Gastroesophageal sphincter (tissue), 4 donors: Measurements from ENCODE around the gene MBOAT7. TPM values are rescaled to one million over a fixed set of nuclear protein-coding genes. Genes with fewer than 3 reads are reported as not detected.

ENCODE experiments used
- ATAC-seq: fragments of 150-250 bp; one replicate; pipeline ENCODE4 v1.9.1; 2016; ENCODE audit warnings: mild to moderate bottlenecking, moderate library complexity
- H3K27ac ChIP-seq, 4 donors: fragments of 200-600 bp; sonication (generic) in 3 of 4; 1 replicate in 3 of 4; 2 replicates in 1 of 4; pipeline ENCODE4 v1.5.1; 2016 to 2019
- H3K27me3 ChIP-seq: fragments of 200-600 bp; sonication (generic); one replicate; pipeline ENCODE4 v1.5.1; 2019
- H3K36me3 ChIP-seq, 2 donors: fragments of 200-600 bp; sonication (generic); one replicate each; pipeline ENCODE4 v1.5.1; 2019; ENCODE audit warnings: control low read depth in 1 of 2
- H3K4me1 ChIP-seq, 3 donors: fragments of 200-600 bp; sonication (generic); 1 replicate in 2 of 3; 2 replicates in 1 of 3; pipeline ENCODE4 v1.5.1; 2016 to 2019; ENCODE audit warnings: control low read depth in 2 of 3
- H3K4me3 ChIP-seq, 2 donors: fragments of 200-600 bp; sonication (generic); one replicate each; pipeline ENCODE4 v1.5.1; 2019; ENCODE audit warnings: mild to moderate bottlenecking in 1 of 2, moderate library complexity in 1 of 2
- H3K9me3 ChIP-seq, 3 donors: fragments of 200-600 bp; sonication (generic); one replicate each; pipeline ENCODE4 v1.5.1; 2017 to 2019; ENCODE audit warnings: control low read depth in 2 of 3
- CTCF ChIP-seq, 4 experiments: fragments of 200-600 bp in 2 of 4; fragments of 450-650 bp in 2 of 4; sonication (generic) in 1 of 4; IDR thresholded peaks; one replicate each; pipeline ENCODE4 v1.5.1; 2017 to 2019; ENCODE audit warnings: antibody characterized with exemption in 4 of 4, mild to moderate bottlenecking in 2 of 4, moderate library complexity in 2 of 4
- EP300 ChIP-seq: sonication (generic); formaldehyde crosslinking; IDR thresholded peaks from one replicate; pipeline ENCODE4 v1.6.1; 2017; ENCODE audit warnings: antibody characterized with exemption, mild to moderate bottlenecking
- POLR2A ChIP-seq, 2 donors: fragments of 450-650 bp; IDR thresholded peaks; one replicate each; pipeline ENCODE4 v1.6.1; 2017; ENCODE audit warnings: antibody characterized with exemption in 2 of 2, mild to moderate bottlenecking in 2 of 2, moderate library complexity in 1 of 2
- POLR2AphosphoS5 ChIP-seq: sonication (generic); formaldehyde crosslinking; IDR thresholded peaks from one replicate; pipeline ENCODE4 v1.6.1; 2017; ENCODE audit warnings: antibody characterized with exemption
- WGBS, 2 donors: methylation state at CpG; one replicate each; pipeline ENCODE4 v1.1.5; 2018; ENCODE audit warnings: low coverage in 1 of 2; 5-methylcytosine and 5-hydroxymethylcytosine counted together
- total RNA-seq, 4 donors: library from RNA; depleted of rRNA; stranded (reverse); fragments of >200 nt; gene quantifications; one replicate each; pipeline ENCODE4 v1.1.0, GENCODE V29; 2016

MBOAT7 gene
- total RNA-seq, 4 donors from 2014 or later = 28.4 to 64.3 (median 36.5) TPM

DNA sequence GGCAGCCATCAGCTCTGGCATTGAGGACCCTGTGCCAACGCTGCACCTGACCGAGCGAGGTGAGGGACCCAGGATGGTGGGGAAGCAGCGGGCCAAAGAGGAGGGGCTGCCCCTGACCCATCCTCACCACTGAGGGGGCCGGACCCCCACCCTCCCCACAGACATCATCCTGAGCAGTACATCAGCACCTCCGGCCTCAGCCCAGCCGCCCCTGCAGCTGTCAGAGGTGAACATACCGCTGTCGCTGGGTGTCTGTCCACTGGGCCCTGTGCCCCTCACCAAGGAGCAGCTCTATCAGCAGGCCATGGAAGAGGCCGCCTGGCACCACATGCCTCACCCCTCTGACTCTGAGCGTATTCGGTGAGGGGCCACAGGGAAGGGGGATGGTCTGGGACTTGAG lies 37.1 kb downstream of the MBOAT7 start:
- H3K27me3 ChIP-seq = no peaks in the 10 kb centered on the region
- TF ChIP-seq POLR2A (IDR thresholded peaks at IDR 0.05) (no peak), POLR2AphosphoS5 (no peak), EP300 (no peak), CTCF (IDR thresholded peaks at IDR 0.05) (no peak)
- no CpG with 5 or more reads among the region's 12 CpGs for WGBS, 2 donors
- peaks cover 0 to 25% (median 7%) of the 10 kb centered on the region in 3 donors for H3K4me1 ChIP-seq
- no peak overlapping the region for H3K4me3 ChIP-seq
- peak overlapping the region in 1 of 4 donors; percentile 33 for H3K27ac ChIP-seq
- H3K9me3 ChIP-seq = no peaks in the 10 kb centered on the region
- H3K36me3 ChIP-seq = peaks cover 0 to 100% of the 10 kb centered on the region in 2 donors
- ATAC-seq = no peak

- WGBS, 2 donors = 73 to 77% methylated on average over 6 to 19 of the region's 23 CpGs
- H3K36me3 ChIP-seq = peaks cover 0 to 100% of the 10 kb centered on the region in 2 donors
- no peak for ATAC-seq
Observed at GRCh38 chr19:54151362-54152035, 37.9 kb downstream of the MBOAT7 start.

DNA sequence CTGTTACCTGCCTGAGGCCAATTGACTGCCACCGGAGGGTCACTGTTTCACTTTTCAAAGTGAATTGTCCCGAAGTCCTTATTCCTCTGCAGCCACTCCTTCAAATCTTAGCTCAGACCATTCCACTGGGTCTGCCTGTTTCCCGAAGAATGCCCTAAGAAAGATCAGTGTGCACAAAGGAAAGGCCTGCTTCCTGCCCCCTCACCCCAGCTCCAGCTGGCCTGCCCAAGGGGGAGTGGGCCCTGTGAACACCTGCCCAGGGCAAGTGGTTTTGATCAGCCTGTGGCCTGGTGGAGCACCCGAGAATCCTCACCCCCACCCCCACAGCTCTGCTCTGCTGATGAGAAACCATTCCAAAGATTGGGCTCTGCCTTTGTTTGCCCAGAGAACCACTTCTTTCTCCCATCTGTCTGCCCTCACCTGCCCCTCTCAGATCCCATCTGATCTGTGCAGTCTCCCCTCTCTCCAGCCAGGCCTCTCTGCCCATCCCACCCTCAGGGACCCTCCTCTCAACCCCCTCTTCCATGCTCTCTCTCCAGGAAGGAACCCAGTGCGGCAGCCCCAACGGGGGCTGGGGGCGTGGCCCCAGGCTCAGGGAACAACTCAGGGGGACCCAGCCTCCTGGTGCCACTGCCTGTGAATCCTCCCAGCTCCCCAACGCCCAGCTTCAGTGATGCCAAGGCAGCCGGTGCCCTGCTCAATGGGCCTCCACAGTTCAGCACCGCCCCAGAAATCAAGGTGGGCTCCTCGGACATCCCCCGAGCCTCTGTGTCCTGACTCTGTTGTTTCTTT lies 40.2 kb downstream of the MBOAT7 start:
- ATAC-seq = no peak
- Histone ChIP-seq H3K9me3 (no peaks in the 10 kb centered on the region), H3K36me3 (peaks cover 0 to 100% of the 10 kb centered on the region in 2 donors), H3K4me3 (no peak overlapping the region), H3K4me1 (peaks cover 0 to 41% (median 12%) of the 10 kb centered on the region in 3 donors), H3K27ac (no peak overlapping the region), H3K27me3 (no peaks in the 10 kb centered on the region)
- TF ChIP-seq POLR2A (IDR thresholded peaks at IDR 0.05) (no peak), POLR2AphosphoS5 (no peak), CTCF (IDR thresholded peaks at IDR 0.05) (no peak), EP300 (no peak)
- WGBS, 2 donors = 72 to 77% methylated on average over 5 to 10 of the region's 12 CpGs

More at GRCh38 chr19:54151362-54152035, 37.9 kb downstream of the MBOAT7 start:
- H3K9me3 ChIP-seq = no peaks in the 10 kb centered on the region
- no peak overlapping the region for H3K27ac ChIP-seq
- H3K4me1 ChIP-seq = peaks cover 0 to 32% (median 12%) of the 10 kb centered on the region in 3 donors
- H3K27me3 ChIP-seq = no peaks in the 10 kb centered on the region
- TF ChIP-seq POLR2A (IDR thresholded peaks at IDR 0.05) = no peak
- no peak for TF ChIP-seq CTCF (IDR thresholded peaks at IDR 0.05)
- TF ChIP-seq EP300 = no peak
- TF ChIP-seq POLR2AphosphoS5 = no peak
- H3K4me3 ChIP-seq = no peak overlapping the region

- Histone ChIP-seq H3K4me1 (peaks cover 0 to 33% (median 12%) of the 10 kb centered on the region in 3 donors), H3K27me3 (no peaks in the 10 kb centered on the region), H3K9me3 (no peaks in the 10 kb centered on the region), H3K27ac (peak overlapping the region in 3 of 4 donors; percentile 12 to 62 (median 45)), H3K4me3 (no peak overlapping the region), H3K36me3 (peaks cover 0 to 100% of the 10 kb centered on the region in 2 donors)
- no CpG with 5 or more reads among the region's 19 CpGs for WGBS, 2 donors
- TF ChIP-seq EP300 (no peak), POLR2A (IDR thresholded peaks at IDR 0.05) (no peak), POLR2AphosphoS5 (no peak), CTCF (IDR thresholded peaks at IDR 0.05) (no peak)
- ATAC-seq = no peak
Observed at GRCh38 chr19:54148158-54148557, 41.2 kb downstream of the MBOAT7 start.
